GM03348 (cell line): ENCODE measurements around the gene TNS4.

Experiments
- DNase-seq: peaks from one replicate; pipeline ENCODE4 v3.0.0; 2012; ENCODE audit warnings: low spot score

Gene TNS4

DNA sequence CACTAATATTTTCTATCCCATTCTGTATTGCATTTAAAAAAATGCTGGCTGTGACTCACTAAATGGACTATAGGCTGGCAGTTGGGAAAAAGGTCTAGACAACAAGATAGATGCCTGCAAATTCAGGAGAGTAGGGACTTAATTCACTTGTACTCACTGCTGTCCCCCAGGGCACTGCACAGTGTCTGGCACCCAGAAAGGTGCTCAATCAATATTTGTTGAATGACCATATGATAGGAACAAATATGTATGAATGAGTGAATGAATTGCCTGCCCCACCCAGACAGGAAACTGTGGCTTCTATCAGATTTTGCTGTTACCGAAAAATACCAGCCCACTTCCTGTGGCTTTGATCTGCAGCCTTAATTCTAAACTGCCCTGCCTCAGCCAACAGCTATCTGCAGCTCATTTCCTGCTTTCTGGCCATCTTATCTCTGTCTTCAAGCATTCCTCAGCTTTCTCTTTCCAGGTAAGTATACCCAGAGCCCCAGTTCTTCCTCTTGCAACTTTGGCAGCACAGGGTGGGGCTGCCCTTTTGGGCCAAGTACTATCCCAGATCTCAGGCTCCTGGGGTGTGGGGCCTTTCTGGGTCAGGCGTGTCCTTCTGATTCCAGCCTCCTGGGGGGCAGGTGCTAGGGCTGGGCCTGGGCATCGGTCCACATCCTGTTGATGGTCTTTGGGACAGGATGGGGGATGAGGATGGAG is 15.3 kb upstream of the TNS4 start:
- DNase-seq: peak; percentile 51

DNA sequence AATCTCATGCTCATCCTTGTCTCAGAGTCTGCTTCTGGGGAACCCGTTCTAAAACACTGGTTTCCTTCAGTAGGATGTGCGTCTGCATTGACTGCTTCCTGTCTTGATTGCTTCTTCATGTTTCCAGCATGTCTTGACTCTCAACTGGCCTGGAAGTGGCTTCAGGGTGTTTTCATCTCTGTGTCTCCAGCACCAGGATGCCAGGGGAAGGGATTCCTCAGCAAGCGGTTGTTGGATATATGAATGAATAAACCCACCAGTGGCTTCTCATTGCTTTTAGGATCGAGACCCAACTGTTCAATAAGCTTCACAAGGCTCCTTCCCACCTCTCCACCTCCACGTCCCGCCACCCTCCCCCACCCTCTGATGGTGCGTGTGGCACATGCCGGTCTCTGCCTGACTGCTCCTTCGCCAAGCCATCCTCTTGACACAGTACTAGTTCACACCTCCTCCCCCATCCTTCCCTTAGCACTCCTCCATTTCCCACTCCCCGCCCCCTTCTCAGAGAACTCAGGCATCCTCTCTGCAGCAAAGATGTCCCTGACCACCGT is 14.1 kb upstream of the TNS4 start:
- no peak for DNase-seq

DNA sequence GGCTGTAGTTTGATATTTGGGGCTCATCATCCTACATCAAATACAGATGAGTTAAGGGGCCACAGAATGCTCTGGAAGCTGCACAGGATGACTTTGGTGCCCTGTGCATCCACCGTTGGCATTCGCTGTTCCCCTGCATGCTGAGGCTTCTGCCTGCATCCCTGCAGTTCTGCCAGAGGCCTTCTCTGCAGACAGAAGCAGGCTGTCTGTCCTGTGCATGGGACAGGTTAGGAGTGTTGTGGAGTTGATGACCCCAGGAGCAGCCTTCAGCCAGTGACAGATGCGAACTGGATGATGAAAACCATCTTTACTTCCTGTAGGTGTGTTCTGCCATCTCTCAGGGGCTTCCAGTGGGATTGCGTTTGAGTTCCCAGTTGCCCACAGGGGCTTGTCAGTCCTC is 13.6 kb upstream of the TNS4 start:
- no peak for DNase-seq

DNA sequence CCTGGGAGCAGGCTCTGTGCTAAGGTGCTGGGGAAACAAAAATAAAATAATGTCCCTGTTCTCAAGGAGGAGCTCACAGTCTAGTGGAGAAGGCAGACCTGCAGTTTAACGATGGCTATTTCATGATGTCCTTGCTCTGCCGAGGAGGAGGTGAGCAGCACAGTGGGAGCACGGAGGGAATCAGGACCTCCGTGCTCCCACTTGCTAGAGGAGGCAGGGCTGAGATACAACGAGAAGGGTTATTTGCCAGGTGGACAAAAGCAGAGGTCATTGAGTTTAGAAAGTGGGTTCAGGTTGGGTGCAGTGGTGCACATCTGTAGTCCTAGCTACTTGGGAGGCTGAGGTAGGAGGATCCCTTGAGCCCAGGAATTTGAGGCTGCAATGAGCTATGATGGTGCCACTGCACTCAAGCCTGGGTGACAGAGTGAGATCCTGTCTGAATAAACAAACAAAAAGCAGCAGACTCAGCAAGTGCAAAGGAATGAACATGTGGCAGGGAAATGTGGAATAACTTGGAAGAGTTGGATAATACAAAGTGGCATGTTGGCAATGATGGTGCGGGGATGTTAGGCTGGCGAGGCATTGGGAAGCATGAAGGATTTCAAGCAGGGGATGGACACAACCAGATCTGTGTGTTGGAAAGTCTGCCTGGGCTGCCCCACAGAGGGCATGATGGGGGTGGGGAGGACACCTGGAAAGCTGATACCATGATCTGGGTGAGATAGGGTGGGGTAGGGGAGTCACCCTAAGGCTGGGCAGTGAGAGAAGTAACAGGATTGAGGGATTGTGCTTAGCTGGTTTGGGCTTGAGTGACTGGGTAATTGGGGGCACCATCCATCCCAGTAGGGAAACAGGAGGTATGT is 12.8 kb upstream of the TNS4 start:
- DNase-seq: no peak

DNA sequence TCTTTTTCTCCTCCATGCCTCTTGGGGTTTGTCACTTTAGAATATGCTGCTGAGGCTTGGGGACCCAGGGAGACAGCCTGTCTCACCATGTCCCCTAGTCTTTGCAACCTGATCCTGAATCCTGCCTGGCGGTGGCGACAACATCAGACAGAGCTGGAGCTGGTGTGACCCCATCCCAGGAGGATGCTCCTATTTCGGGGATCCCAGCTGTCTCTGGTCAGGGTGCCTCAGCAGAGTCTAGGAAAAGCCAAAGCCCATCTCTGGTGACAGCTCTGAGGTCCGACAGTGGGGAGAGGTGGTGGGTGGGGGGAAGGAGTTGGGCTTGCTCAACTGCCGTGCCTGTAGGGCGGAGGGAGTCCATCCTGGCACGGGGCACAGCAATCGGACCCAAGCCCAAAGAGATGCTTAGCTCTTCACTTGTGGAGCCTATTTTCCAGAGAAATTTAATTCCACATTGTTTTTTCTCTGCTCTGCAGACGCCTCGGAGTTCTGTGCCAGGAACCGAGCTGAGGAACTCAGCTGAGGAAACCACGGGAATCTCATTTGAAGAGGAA is 10.3 kb upstream of the TNS4 start:
- DNase-seq: no peak

DNA sequence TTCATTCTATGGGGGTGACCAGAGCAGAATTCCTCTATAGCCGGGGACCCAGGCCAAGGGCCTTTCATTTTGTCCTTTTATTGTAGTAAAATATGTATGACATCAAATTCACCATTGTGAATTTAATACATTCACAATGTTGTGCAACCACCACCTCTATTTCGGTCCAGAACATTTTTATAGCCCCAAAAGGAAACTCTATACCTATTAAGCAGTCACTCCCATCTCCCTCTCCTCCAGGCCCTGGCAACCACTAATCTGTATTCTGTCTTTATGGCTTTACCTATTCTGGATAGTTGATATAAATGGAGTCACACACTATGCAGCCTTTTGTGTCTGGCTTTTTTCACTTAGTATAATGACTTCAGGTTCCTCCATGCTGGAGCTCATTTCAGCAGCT is 9.7 kb upstream of the TNS4 start:
- no peak for DNase-seq

DNA sequence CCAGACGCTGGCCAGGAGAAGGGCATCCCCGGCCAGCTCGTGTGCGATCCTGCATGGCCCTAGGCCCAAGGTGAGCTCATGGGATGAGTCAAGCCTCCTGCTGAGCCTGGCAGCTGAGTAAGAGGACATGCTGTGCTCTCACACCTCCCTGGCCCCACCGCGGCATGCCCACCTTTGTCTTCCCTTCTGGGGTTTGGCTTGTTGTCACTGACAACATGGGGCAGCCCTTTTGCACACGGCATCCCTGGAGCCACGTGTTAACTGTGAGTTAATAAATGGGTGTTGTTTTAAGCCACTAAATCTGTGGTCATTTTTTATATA is 8.9 kb upstream of the TNS4 start:
- no peak for DNase-seq

DNA sequence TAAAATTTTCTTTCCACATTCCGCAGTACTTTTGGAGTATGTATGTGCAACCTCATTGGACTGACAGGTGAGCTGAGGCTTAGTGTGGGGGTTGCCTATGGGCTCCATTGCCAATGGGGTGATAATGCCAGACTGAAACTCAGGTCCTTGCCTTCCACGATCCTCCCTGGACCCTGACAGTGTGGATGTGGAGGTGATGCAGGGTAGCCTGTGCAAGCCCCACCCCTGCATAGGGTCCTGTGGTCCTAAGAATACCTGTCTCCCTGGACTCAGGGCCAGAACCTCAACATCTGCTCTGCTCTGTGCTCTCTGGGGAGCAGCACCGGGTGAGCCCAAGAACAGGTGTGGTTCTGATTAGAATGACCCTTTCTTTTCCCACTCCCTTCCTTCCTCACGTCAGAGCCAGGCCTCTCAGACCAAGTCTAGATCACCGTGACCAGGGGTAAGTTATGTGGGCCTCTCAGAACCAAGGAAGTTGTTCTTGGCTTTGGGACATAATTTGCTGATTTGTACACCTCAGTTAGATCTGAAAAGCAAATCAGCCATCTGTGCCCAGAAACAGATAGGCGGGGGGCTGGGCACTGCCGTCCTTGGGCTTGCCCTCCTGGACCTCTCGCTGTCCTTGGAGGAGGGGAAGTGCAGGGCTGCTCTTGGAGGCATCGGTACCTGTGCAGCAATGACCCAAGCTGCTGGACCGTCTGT is 8.4 kb upstream of the TNS4 start:
- DNase-seq: no peak

DNA sequence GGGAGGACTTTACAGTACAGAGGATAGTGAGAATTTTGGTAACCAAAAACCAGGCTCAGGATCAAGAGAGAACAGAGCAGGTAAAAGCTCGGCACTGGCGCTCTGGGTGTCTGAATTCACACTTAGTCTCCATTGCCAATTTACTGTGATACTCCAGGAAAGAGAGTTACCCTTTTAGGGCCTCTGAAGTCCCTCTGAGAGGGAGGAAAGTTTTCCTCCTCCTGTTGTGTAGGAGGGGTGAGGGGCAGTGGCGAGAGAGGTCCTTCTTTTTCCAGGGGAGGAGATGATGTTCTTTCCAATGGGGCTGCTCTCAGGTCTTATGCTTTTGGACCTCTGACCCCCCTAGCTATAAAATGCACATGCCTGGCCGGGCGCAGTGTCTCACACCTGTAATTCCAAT is 5.4 kb upstream of the TNS4 start:
- DNase-seq: no peak

DNA sequence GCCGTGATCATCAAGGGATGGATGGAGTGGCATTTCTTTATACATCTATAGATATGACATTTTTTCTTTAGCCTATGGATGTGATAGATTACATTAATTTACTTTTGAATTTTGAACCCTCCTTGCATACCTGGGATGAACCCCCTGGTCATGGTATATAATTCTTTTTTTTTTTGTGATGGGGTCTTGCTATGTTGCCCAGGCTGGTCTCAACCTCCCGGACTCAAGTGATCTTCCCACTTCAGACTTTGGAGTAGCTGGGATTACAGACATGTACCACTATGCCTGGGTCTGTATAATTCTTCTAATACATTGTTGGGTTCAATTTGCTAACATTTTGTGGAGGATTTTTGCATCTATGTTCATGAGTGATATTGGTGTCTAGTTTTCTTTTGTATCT is 1.7 kb upstream of the TNS4 start:
- DNase-seq: no peak

DNA sequence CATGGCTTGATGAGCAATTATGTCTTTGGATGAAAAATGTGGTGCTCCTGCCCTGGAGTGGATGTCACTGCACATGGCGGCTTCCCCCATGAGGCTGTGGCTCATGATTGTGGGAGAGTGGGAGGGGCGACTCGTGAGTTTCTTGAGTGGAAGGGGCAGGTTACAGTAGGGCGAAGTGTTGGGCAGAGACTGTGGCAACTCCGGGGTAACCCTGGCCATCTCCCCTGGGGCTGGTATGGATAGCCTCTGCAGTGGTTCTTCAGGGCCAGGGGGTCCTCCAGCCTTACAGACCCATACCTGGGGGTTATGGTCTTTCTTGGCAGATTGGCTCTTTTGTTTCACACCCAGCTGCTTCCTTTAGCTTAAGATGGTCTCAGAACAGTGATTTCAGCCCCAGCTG is 1.3 kb upstream of the TNS4 start:
- DNase-seq: no peak

DNA sequence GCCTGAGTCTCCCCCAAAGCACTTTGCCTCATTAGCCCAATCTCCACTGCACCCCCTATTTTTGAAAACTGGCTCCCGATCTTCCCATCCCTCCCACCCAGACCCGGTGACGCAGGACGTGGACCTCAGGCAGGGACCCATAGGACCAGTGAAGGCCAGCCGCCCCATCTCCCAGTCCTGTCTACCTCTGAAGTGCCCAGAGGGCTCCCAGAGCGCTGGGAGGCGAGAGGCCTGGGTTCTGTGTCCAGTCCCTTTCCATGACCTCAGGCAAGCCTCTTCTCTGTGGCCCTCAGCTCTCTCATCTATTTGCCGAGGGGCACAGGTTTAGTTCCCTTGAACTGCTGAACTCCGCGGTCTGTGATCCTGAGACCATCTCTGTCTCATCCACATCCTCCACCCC is 714 bp downstream of the TNS4 start:
- no peak for DNase-seq

DNA sequence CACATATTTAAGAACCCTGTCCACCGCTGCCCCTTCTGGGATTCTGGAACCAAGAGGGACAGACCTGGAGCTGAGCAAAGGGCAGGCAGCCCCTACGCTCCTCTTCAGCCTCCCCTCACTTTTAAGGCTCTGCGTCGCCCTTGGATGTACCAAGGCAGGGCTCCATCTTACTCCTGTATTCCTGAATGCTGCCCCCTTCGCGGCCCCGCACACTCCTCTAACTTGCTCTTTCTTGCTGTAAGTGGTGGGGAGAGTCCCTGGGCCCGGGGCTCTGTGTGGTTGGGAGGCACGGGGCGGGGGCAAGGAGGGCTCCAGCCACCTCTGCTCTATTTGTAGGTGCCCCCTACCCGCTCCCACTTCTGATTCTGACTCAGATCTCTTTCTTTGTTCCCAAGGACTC is 1.2 kb downstream of the TNS4 start:
- no peak for DNase-seq

DNA sequence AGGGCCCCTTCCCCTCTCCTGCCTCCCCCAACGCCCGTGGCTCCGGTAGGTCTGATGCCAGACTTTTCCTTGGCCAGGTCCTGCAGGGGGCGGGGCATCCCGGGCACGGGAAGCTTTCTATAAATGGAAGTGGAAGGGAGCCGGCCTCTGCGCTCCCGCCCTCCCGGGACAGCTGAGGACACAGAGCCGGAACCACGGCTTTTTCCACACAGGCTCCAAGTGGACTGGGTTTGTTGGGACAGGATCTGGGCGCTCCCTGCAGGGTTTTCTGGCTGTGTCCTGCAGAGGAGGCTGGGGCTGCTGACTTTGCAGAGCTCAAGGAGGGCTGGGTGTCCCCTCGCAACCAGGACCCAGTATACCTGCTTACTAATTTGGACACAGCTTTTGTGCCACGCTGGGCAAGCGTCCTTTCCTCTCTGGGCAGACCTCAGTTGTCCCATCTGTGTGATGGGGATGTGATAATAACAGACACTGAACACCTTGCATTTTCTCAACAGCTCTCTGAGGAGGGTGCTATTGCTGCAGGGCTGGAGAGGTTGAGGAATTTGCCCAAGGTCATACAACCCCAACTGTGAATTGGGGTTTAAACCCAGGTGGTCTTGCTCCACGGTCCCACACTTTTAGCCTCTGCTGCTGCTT is 1.8 kb downstream of the TNS4 start:
- peak; percentile 87 for DNase-seq

DNA sequence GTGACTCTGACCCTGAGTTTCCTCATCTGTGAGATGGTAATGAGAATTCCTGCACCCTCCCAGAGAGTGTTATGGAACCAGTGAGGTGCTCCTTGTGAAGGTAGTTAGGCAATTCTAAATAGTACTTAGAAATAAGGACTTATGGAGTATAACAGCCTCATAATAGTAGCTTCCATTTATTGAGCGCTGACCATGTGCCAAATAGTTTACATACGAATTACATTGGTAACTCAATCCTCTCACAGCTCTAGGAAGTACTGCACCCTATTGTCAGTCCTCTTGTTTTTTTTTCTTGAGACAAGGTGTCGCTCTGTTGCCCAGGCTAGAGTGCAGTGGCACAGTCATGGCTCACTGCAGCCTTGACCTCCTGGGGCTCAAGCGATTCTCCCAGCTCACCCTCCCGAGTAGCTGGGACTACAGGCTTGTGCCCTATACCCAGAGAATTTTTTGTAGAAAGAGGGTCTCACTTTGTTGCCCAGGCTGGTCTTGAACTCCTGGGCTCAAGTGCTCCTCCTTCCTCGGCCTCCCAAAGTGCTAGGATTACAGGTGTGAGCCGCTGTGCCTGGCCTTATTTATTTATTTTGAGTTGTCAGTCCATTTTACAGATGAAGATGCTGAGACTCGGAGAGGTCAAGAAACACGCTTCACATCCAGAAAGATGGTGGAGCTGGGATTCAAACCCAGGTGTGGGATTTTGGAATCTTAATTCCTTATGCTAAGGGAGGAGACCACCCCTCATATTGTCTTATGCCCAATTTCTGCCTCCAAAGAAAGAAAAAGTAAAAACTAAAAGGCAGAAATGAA is 2.9 kb downstream of the TNS4 start:
- no peak for DNase-seq

DNA sequence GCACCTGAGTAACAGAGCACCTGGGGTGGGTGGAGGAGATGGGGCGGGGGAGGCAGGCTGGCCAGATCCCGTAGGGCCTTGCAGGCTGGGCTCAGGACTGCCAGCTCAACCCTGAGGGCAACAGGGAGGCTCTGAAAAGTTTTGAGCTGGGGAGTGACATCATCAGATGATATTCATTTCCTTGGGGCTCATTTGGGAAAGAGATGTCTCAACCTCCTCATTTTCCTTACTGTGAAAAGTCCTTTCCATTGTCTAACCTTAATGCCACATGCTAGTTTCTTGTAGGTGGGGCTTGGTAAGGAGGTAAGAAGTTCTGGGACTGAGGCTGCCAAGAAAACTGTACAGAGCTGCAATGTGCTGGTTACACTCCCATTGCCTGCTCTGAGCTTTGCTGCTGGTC is 3.7 kb downstream of the TNS4 start:
- peak; percentile 44 for DNase-seq

DNA sequence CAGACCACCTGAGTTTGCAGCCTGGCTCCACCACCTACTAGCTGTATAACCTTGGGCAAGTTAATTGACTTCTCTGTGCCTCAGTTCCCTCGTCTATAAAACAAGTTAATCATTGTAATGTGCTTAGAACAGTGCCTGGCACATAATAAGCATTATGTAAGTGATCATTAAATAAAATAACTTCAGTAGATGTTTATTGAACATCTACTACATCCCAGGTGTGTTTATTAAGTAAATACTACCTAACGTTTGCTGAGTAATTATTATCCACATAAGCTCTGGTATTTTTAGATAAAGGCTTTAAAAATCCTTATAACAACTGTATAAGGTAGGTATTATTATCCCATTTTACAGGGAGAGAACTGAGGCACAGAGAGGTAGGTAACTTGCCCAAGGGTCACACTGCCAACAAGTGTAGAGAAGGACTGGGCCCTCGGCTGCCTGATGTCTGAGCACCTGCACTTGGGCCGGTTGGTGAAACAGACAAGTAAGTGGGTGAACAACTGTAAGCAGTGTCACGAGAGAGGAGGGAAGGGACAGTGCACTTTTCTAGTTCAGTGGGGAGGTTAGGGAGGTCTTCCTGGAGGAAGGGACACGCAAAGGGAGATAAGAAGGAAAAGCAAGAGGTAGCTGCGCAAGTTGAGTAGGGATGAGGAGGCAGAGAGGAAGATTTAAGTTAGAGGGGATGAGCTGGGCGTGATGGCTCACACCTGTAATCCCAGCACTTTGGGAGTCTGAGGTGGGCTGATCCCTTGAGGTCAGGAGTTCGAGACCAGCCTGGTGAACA is 4.6 kb downstream of the TNS4 start:
- no peak for DNase-seq

DNA sequence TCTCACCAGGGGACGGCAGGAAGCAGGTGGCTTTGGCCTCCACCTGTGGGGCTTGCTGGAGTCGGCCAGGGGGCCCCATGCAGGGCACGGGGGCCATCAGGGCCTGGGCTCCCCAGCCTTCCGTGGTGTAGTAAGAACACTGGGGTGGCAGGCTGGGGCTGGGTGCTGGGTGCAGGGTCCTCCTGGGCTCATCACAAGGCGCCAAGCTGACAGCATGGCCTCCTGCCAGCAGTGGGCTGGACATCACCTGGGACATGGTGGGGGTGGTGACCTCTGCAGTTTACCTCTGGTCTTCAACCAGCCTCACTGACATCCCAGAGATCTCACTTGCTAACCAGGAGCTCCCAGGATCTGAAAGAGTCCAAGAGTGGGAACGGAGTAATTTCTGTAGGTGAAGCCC is 5.3 kb downstream of the TNS4 start:
- DNase-seq: no peak

DNA sequence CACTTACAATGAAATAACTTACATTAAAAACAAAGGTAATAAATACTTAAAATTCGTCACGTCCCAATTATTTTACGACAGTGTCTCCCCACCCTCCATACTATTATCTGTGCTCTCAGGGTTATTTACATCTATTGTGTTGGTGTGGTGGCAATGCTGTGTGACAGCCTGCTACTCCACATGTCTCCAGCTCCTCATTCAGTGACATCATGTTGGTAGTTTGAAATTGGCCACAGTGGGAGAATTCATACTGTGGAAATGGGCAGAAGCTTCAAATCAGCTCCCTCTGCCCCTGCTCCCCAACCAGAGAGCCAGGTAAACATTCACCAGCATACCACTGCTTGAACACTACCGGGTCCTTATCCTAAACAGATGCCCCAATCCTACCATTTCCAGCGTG is 6.3 kb downstream of the TNS4 start:
- no peak for DNase-seq

DNA sequence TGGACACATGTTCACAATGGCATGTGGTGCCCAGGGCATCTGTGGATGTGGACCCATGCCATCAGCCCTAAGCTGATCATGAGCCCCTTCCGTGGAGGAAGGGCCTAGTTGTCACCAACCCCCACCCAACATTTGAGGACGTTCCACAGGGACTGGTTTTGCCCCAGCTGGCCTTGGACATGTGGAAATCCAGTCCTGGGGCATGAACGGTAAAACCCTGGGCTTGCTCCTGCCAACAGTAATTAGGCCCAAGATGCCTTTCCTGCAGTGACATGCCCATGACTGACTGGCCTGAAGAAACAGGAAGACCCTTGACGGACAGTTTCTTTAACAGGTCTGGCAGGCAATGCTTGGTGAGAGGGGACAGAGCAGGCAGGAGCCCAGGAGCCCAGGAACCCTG is 7.7 kb downstream of the TNS4 start:
- no peak for DNase-seq

DNA sequence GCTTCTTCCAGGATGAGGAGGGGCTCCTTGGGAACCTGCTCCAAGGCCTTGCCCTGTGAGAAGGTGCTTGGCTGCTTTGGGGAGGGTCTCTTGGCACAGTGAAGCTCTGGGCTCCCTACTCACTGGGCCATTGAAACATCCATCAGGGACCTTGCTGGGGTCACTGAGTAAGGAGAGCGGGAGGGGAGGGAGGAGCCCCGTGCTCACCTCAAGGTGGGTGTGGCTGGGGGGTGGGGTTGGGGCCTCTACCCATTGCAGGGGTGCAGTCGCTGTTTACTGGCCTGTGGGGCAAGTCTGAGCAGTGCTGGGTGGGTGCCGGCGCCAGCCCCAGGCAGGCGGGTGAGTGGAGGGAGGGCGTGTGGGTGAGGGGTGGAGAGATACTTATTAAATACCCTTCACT is 9.9 kb downstream of the TNS4 start:
- no peak for DNase-seq
